K562 (cell line): ENCODE data around the gene LRRC47. TPM values are rescaled to one million over a fixed set of nuclear protein-coding genes. Genes with fewer than 3 reads are reported as not detected.
A peak's percentile ranks its signal among the peaks of the same experiment; 100 is the strongest.

Experiments
- CCNT2 ChIP-seq: IDR thresholded peaks from 2 replicates; pipeline ENCODE4 v1.6.1; 2011; ENCODE audit warnings: borderline replicate concordance, low read depth, mild to moderate bottlenecking, moderate library complexity, mixed read lengths, low read length; ENCODE audit not compliant: insufficient read length; ENCODE audit errors: extremely low read depth
- CREB3 ChIP-seq: fragments of 450-650 bp; conservative IDR thresholded peaks from 2 replicates; pipeline ENCODE4 v1.6.1; 2016; ENCODE audit warnings: missing genetic modification characterization, low read depth, mild to moderate bottlenecking, missing compliant biosample characterization, moderate library complexity
- DIDO1 ChIP-seq: fragments of 450-650 bp; IDR thresholded peaks from 2 replicates; pipeline ENCODE4 v1.6.1; 2016; ENCODE audit warnings: low read depth, missing biosample characterization, missing genetic modification characterization
- ELF4 ChIP-seq: fragments of 450-650 bp; formaldehyde crosslinking; IDR thresholded peaks from 2 replicates; pipeline ENCODE4 v1.4.0; 2022; ENCODE audit warnings: missing genetic modification characterization
- FOXK1 ChIP-seq: sonication (generic); formaldehyde crosslinking; IDR thresholded peaks from 2 replicates; pipeline ENCODE4 v1.8.0; 2022; ENCODE audit warnings: missing genetic modification reagents, mild to moderate bottlenecking, borderline replicate concordance
- KDM2B ChIP-seq: fragments of 250-450 bp; sonication (Bioruptor Pico); IDR thresholded peaks from 2 replicates; pipeline ENCODE4 v1.8.0; 2021; ENCODE audit warnings: mild to moderate bottlenecking, moderate library complexity
- LCOR ChIP-seq: sonication (generic); formaldehyde crosslinking; IDR thresholded peaks from 2 replicates; pipeline ENCODE4 v1.8.0; 2022; ENCODE audit warnings: mild to moderate bottlenecking, missing genetic modification reagents
- NR1H2 ChIP-seq: sonication (generic); formaldehyde crosslinking; IDR thresholded peaks from 2 replicates; pipeline ENCODE4 v1.4.0; 2020; ENCODE audit warnings: mild to moderate bottlenecking, missing genetic modification reagents
- RAD21 ChIP-seq, 2 experiments: fragments of 250-450 bp in 1 of 2; fragments of 450-650 bp in 1 of 2; sonication (Bioruptor Pico) in 1 of 2; formaldehyde crosslinking in 1 of 2; IDR thresholded peaks in 1 of 2; conservative IDR thresholded peaks in 1 of 2; 2 replicates each; pipeline versions ENCODE4 v1.4.0 to v1.8.0; 2020 to 2022; ENCODE audit warnings: mild to moderate bottlenecking in 2 of 2, moderate library complexity in 1 of 2
- SNIP1 ChIP-seq: fragments of 450-650 bp; IDR thresholded peaks from 2 replicates; pipeline ENCODE4 v1.7.1; 2017; ENCODE audit warnings: low read depth, mild to moderate bottlenecking
- SRSF3 ChIP-seq: fragments of 200-400 bp; formaldehyde crosslinking; IDR thresholded peaks from 2 replicates; pipeline ENCODE4 v1.6.1; 2016; ENCODE audit warnings: mild to moderate bottlenecking, low read length, moderate library complexity; ENCODE audit not compliant: insufficient read depth
- THAP7 ChIP-seq: fragments of 250-450 bp; sonication (Bioruptor Pico); IDR thresholded peaks from 2 replicates; pipeline ENCODE4 v1.5.0; 2021
- ZNF384 ChIP-seq: IDR thresholded peaks from 2 replicates; pipeline ENCODE4 v1.6.1; 2012; ENCODE audit warnings: low read depth, low read length, improper control_type of control experiment
- ZNF609 ChIP-seq: sonication (generic); formaldehyde crosslinking; IDR thresholded peaks from 2 replicates; pipeline ENCODE4 v1.8.1; 2023; ENCODE audit warnings: missing genetic modification reagents, mild to moderate bottlenecking, borderline replicate concordance
- ZNF785 ChIP-seq: fragments of 250-450 bp; sonication (Bioruptor Pico); IDR thresholded peaks from 2 replicates; pipeline ENCODE4 v1.4.0; 2020; ENCODE audit warnings: mild to moderate bottlenecking
- polyA plus RNA-seq, 8 experiments: library from polyadenylated mRNA; depleted of rRNA in 4 of 8; stranded (reverse) in 5 of 8; unstranded in 3 of 8; fragments of >200 nt; fragmentation: Nextera tagmentation in 2 of 8; fragmentation: Illumina TruSeq in 1 of 8; extraction: Ambion mirVana in 2 of 8; extraction: Trizol in 1 of 8; gene quantifications; 2 replicates each; pipeline versions ENCODE4 v1.2.1 to v1.2.3, GENCODE V29; 2011 to 2014; ENCODE audit warnings: inconsistent platforms in 1 of 8, missing spikeins in 1 of 8
- total RNA-seq, 7 experiments: library from RNA; depleted of rRNA in 6 of 7; stranded (reverse); fragments of >200 nt in 6 of 7; fragmentation: Illumina TruSeq in 2 of 7; extraction: Trizol in 2 of 7; gene quantifications; 2 replicates each; pipeline versions ENCODE4 v1.2.1 to v1.2.3, GENCODE V29; 2011 to 2021; ENCODE audit warnings: low replicate concordance in 1 of 7
- TF ChIP-seq, protein P1 (sequence below), 2 experiments: fragments of 450-650 bp; IDR thresholded peaks; 2 replicates each; pipeline ENCODE4 v1.6.1; 2016

Gene LRRC47
- total and polyA plus RNA-seq, 9 of the 15 experiments (the other 6 are each of a cell fraction or from before 2014, with no cell fraction given), result 4.6 to 68.0 (median 35.9) TPM

- TF ChIP-seq ZNF609 (CRISPR knock-in tag), result peak; percentile 88; the same call in 1 of the 2 replicates
- TF ChIP-seq SNIP1, result 0 out of 2 replicates have a peak, but pooled peaks have one; percentile 10
- TF ChIP-seq, protein P1, sequence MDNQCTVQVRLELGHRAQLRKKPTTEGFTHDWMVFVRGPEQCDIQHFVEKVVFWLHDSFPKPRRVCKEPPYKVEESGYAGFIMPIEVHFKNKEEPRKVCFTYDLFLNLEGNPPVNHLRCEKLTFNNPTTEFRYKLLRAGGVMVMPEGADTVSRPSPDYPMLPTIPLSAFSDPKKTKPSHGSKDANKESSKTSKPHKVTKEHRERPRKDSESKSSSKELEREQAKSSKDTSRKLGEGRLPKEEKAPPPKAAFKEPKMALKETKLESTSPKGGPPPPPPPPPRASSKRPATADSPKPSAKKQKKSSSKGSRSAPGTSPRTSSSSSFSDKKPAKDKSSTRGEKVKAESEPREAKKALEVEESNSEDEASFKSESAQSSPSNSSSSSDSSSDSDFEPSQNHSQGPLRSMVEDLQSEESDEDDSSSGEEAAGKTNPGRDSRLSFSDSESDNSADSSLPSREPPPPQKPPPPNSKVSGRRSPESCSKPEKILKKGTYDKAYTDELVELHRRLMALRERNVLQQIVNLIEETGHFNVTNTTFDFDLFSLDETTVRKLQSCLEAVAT (IDR thresholded peaks at IDR 0.05), result peak in 1 of 2 experiments; percentile 81; a peak in 2 of 4 replicates
- TF ChIP-seq ZNF785 (CRISPR knock-in tag), result no peak
- no peak for TF ChIP-seq THAP7 (CRISPR knock-in tag)
- TF ChIP-seq LCOR (CRISPR knock-in tag), result 0 out of 2 replicates have a peak, but pooled peaks have one; percentile 72
- TF ChIP-seq NR1H2 (CRISPR knock-in tag), result no peak
- TF ChIP-seq KDM2B, result 0 out of 2 replicates have a peak, but pooled peaks have one; percentile 75
- TF ChIP-seq FOXK1 (CRISPR knock-in tag), result peak; percentile 85
- peak; percentile 77; the same call in 1 of the 2 replicates for TF ChIP-seq ELF4
- TF ChIP-seq RAD21 (CRISPR knock-in tag; conservative IDR thresholded peaks at IDR 0.05 in 1 of 2, IDR thresholded peaks at IDR 0.05 in 1 of 2), result peak; percentile 15 to 66; a peak in 3 of 4 replicates
- TF ChIP-seq DIDO1 (tag), result 0 out of 2 replicates have a peak, but pooled peaks have one; percentile 54
- no peak for TF ChIP-seq SRSF3
- TF ChIP-seq ZNF384, result 0 out of 2 replicates have a peak, but pooled peaks have one; percentile 30
- peak; percentile 90 for TF ChIP-seq CREB3
- peak; percentile 66 for TF ChIP-seq CCNT2
Measured at GRCh38 chr1:3775490-3776230, 20.6 kb downstream of the LRRC47 start (continued).
